Adrenal gland (tissue), 12 donors: ENCODE measurements around the gene LAT. TPM values are rescaled to one million over a fixed set of nuclear protein-coding genes. Genes with fewer than 3 reads are reported as not detected.

Source experiments
- DNase-seq, 7 donors: peaks; one replicate each; pipeline ENCODE4 v3.0.0-alpha.2; 2019 to 2020
- H3K27ac ChIP-seq, 5 donors: fragments of 200-600 bp; sonication (generic) in 4 of 5; 1 replicate in 3 of 5; 2 replicates in 2 of 5; pipeline versions ENCODE4 v1.5.1 to v1.8.0; 2016 to 2020; ENCODE audit warnings: mild to moderate bottlenecking in 1 of 5
- H3K27me3 ChIP-seq: fragments of 200-600 bp; 2 replicates; pipeline ENCODE4 v1.8.0; 2021
- H3K36me3 ChIP-seq, 2 donors: fragments of 200-600 bp; replicated peaks in 1 of 2; 1 replicate in 1 of 2; 2 replicates in 1 of 2; pipeline versions ENCODE4 v1.5.1 to v1.8.0; 2018 to 2022
- H3K4me1 ChIP-seq, 2 donors: fragments of 200-600 bp; replicated peaks in 1 of 2; 1 replicate in 1 of 2; 2 replicates in 1 of 2; pipeline versions ENCODE4 v1.5.1 to v1.8.0; 2018 to 2021
- H3K4me3 ChIP-seq, 4 donors: fragments of 200-600 bp; sonication (generic) in 3 of 4; one replicate each; pipeline ENCODE4 v1.5.1; 2016 to 2018
- H3K9me3 ChIP-seq, 3 donors: fragments of 200-600 bp; sonication (generic) in 1 of 3; replicated peaks in 1 of 3; 1 replicate in 2 of 3; 2 replicates in 1 of 3; pipeline versions ENCODE4 v1.5.1 to v1.8.0; 2016 to 2021
- POLR2A ChIP-seq, 2 donors: fragments of 450-650 bp; IDR thresholded peaks; one replicate each; pipeline ENCODE4 v1.6.1; 2017; ENCODE audit warnings: antibody characterized with exemption in 2 of 2, mild to moderate bottlenecking in 2 of 2, moderate library complexity in 1 of 2
- WGBS, 4 donors: extraction: QIAGEN DNeasy Blood & Tissue Kit in 2 of 4; methylation state at CpG; one replicate each; pipeline versions ENCODE4 v1.1.5 to v1.1.7; 2013 to 2017; 5-methylcytosine and 5-hydroxymethylcytosine counted together
- intact Hi-C, 2 donors: fragments of 100-400 bp; cut with DNase I; formaldehyde crosslinking; loops; one replicate each; pipeline versions ENCODE4 v1.14.1 to v1.15.0; 2022 to 2023
- polyA plus RNA-seq, 3 donors: library from polyadenylated mRNA; stranded (reverse); fragments of 200-250 nt in 2 of 3; fragments of 350-450 nt in 1 of 3; fragmentation: Illumina TruSeq in 1 of 3; extraction: RNeasy Lipid Tissue Mini Kit (QIAGEN cat#74804) in 1 of 3; gene quantifications; one replicate each; pipeline ENCODE4 v1.2.3, GENCODE V29; 2013 to 2014
- total RNA-seq, 9 donors: library from RNA; depleted of rRNA in 4 of 9; stranded (reverse); fragments of >200 nt in 4 of 9; fragments of 120-200 nt in 1 of 9; fragmentation: NEBNext Ultra II Directional in 1 of 9; extraction: Animal tissue kit (Norgen Biotek cat#: 25700) in 1 of 9; gene quantifications; one replicate each; pipeline versions ENCODE4 v1.1.0 to v1.2.4, GENCODE V29; 2013 to 2023
- TF ChIP-seq, protein P1 (sequence below), 6 experiments: fragments of 450-650 bp in 4 of 6; fragments of 200-600 bp in 2 of 6; sonication (generic) in 1 of 6; IDR thresholded peaks; 1 replicate in 5 of 6; 2 replicates in 1 of 6; pipeline versions ENCODE4 v1.5.1 to v1.8.0; 2016 to 2021; ENCODE audit warnings: antibody characterized with exemption in 6 of 6, mild to moderate bottlenecking in 2 of 6, moderate library complexity in 1 of 6
- donor health status: healthy with polysubstance abuse.
- donor health status: Bipolar disorder and iron deficiency.
- donor health status: DM: yes; HTN: yes; CAD: no.
- donor health status: DM: no; HTN: no; CAD: no.
- donor health status: DM: no; HTN: no; CAD: no.
- donor health status: DM: yes; HTN: yes; CAD: no.

Gene LAT
- total and polyA plus RNA-seq, 12 donors, result 0.42 to 50.5 (median 1.8) TPM; not detected in 1

GRCh38 chr16:29029168-29029994 is 44.5 kb downstream of the LAT start:
- intact Hi-C loops, result no loop called here
- H3K4me3 ChIP-seq, result no peak overlapping the region
- no peaks in the 10 kb centered on the region for H3K4me1 ChIP-seq
- H3K36me3 ChIP-seq, result no peaks in the 10 kb centered on the region
- TF ChIP-seq, protein P1, sequence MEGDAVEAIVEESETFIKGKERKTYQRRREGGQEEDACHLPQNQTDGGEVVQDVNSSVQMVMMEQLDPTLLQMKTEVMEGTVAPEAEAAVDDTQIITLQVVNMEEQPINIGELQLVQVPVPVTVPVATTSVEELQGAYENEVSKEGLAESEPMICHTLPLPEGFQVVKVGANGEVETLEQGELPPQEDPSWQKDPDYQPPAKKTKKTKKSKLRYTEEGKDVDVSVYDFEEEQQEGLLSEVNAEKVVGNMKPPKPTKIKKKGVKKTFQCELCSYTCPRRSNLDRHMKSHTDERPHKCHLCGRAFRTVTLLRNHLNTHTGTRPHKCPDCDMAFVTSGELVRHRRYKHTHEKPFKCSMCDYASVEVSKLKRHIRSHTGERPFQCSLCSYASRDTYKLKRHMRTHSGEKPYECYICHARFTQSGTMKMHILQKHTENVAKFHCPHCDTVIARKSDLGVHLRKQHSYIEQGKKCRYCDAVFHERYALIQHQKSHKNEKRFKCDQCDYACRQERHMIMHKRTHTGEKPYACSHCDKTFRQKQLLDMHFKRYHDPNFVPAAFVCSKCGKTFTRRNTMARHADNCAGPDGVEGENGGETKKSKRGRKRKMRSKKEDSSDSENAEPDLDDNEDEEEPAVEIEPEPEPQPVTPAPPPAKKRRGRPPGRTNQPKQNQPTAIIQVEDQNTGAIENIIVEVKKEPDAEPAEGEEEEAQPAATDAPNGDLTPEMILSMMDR (IDR thresholded peaks at IDR 0.05), result no peak
- no peak for TF ChIP-seq POLR2A (IDR thresholded peaks at IDR 0.05)
- DNase-seq, result peak in 4 of 7 donors; percentile 12 to 22 (median 20)
- WGBS, 4 donors, result 39 to 62% (median 46%) methylated on average over 8 to 16 of the region's 16 CpGs
- H3K27ac ChIP-seq, result no peak overlapping the region
- no peaks in the 10 kb centered on the region for H3K27me3 ChIP-seq
- H3K9me3 ChIP-seq, result no peaks in the 10 kb centered on the region

- no peaks in the 10 kb centered on the region for H3K27me3 ChIP-seq
- H3K27ac ChIP-seq, result no peak overlapping the region
- no peak overlapping the region for H3K4me3 ChIP-seq
- no peaks in the 10 kb centered on the region for H3K4me1 ChIP-seq
- intact Hi-C loops, result no loop called here
- H3K9me3 ChIP-seq, result no peaks in the 10 kb centered on the region
- no peak for TF ChIP-seq POLR2A (IDR thresholded peaks at IDR 0.05)
- TF ChIP-seq, protein P1 (IDR thresholded peaks at IDR 0.05), result no peak
- DNase-seq, result no peak
- 67 to 76% (median 72%) methylated on average over 7 to 8 of the region's 8 CpGs for WGBS, 4 donors
- H3K36me3 ChIP-seq, result no peaks in the 10 kb centered on the region
Measured at GRCh38 chr16:29030086-29030840, 45.4 kb downstream of the LAT start.

Other genes with a start within 250 kb of the LAT start
- 1 to 10 TPM in 4 of 9 donors, under 1 TPM in 2, not detected in 3; 0.46 to 5.1 (median 1.4) TPM for gene NPIPB9, start 233.3 kb upstream of the LAT start, total RNA-seq
- gene NPIPB9, start 233.3 kb upstream of the LAT start, polyA plus RNA-seq, result under 1 TPM in 2 of 3 donors, not detected in 1; 0.47 to 0.97 TPM
- gene ATXN2L, start 162.1 kb upstream of the LAT start, total RNA-seq, result 100 to 1,000 TPM in 2 of 9 donors, 10 to 100 TPM in 7; 26.1 to 118 (median 87.3) TPM
- gene ATXN2L, start 162.1 kb upstream of the LAT start, polyA plus RNA-seq, result 100 to 1,000 TPM in 2 of 3 donors, 10 to 100 TPM in 1; 44.3 to 342 (median 126) TPM
- gene TUFM, start 138.7 kb upstream of the LAT start, total RNA-seq, result 100 to 1,000 TPM; 144 to 239 (median 208) TPM
- 100 to 1,000 TPM; 173 to 323 (median 181) TPM for gene TUFM, start 138.7 kb upstream of the LAT start, polyA plus RNA-seq
- 100 to 1,000 TPM in 1 of 9 donors, 10 to 100 TPM in 8; 29.6 to 108 (median 55.0) TPM for gene SH2B1, start 121.2 kb upstream of the LAT start, total RNA-seq
- gene SH2B1, start 121.2 kb upstream of the LAT start, polyA plus RNA-seq, result 100 to 1,000 TPM in 2 of 3 donors, 10 to 100 TPM in 1; 17.1 to 236 (median 119) TPM
- 1 to 10 TPM in 2 of 9 donors, under 1 TPM in 6, not detected in 1; 0.17 to 1.2 (median 0.67) TPM for gene ATP2A1, start 106.6 kb upstream of the LAT start, total RNA-seq
- gene ATP2A1, start 106.6 kb upstream of the LAT start, polyA plus RNA-seq, result 1 to 10 TPM in 1 of 3 donors, under 1 TPM in 2; 0.05 to 1.1 (median 0.88) TPM
- 100 to 1,000 TPM in 1 of 9 donors, 10 to 100 TPM in 8; 18.6 to 108 (median 47.3) TPM for gene RABEP2, start 59.8 kb upstream of the LAT start, total RNA-seq
- 100 to 1,000 TPM in 1 of 3 donors, 10 to 100 TPM in 1, 1 to 10 TPM in 1; 1.4 to 121 (median 57.1) TPM for gene RABEP2, start 59.8 kb upstream of the LAT start, polyA plus RNA-seq
- 1 to 10 TPM in 2 of 9 donors, under 1 TPM in 5, not detected in 2; 0.32 to 1.8 (median 0.51) TPM for gene CD19, start 53.1 kb upstream of the LAT start, total RNA-seq
- under 1 TPM; 0.26 to 0.88 (median 0.40) TPM for gene CD19, start 53.1 kb upstream of the LAT start, polyA plus RNA-seq
- gene NFATC2IP, start 34.1 kb upstream of the LAT start, total RNA-seq, result 10 to 100 TPM in 8 of 9 donors, 1 to 10 TPM in 1; 7.7 to 23.9 (median 16.0) TPM
- gene NFATC2IP, start 34.1 kb upstream of the LAT start, polyA plus RNA-seq, result 10 to 100 TPM; 10.4 to 25.2 (median 18.3) TPM
- 10 to 100 TPM; 18.0 to 64.2 (median 34.2) TPM for gene SPNS1, start 10.3 kb upstream of the LAT start, total RNA-seq
- 100 to 1,000 TPM in 2 of 3 donors, 1 to 10 TPM in 1; 8.3 to 168 (median 114) TPM for gene SPNS1, start 10.3 kb upstream of the LAT start, polyA plus RNA-seq